T-helper 17 cell (primary cell): Measurements from ENCODE around the gene C11orf91. TPM values are rescaled to one million over a fixed set of nuclear protein-coding genes. Genes with fewer than 3 reads are reported as not detected.
A peak's percentile ranks its signal among the peaks of the same experiment; 100 is the strongest.

Experiments
- ATAC-seq: fragments of 150-1000 bp; cut with Tn5 transposase; 2 replicates; pipeline ENCODE4 v1.10.0; 2021; ENCODE audit warnings: mild to moderate bottlenecking, moderate library complexity
- DNase-seq, 3 donors: peaks; one replicate each; pipeline versions ENCODE4 v3.0.0 to v3.0.0-alpha.2; 2020 to 2021
- H3K9me3 ChIP-seq: one replicate; pipeline ENCODE4 v1.7.0; 2013; ENCODE audit warnings: low read length, mild to moderate bottlenecking; ENCODE audit not compliant: control insufficient read depth, poor library complexity, severe bottlenecking
- H3K27ac Mint-ChIP-seq: one replicate; pipeline ENCODE4 v1.8.0; 2022; ENCODE audit warnings: mild to moderate bottlenecking, moderate library complexity, mixed read lengths
- H3K27me3 Mint-ChIP-seq: one replicate; pipeline ENCODE4 v1.8.0; 2022; ENCODE audit warnings: mixed read lengths
- H3K36me3 Mint-ChIP-seq: one replicate; pipeline ENCODE4 v1.8.0; 2022; ENCODE audit warnings: low read depth, mixed read lengths
- H3K4me1 Mint-ChIP-seq: one replicate; pipeline ENCODE4 v1.8.0; 2022; ENCODE audit warnings: mild to moderate bottlenecking, mixed read lengths
- H3K4me3 Mint-ChIP-seq: one replicate; pipeline ENCODE4 v1.8.0; 2022; ENCODE audit warnings: mild to moderate bottlenecking, moderate library complexity, mixed read lengths
- total RNA-seq, 4 donors: library from RNA in 2 of 4; stranded (reverse) in 2 of 4; gene quantifications; one replicate each; pipeline ENCODE4 v1.2.3 and lab custom pipeline; 2022 to 2026

Gene C11orf91
- total RNA-seq, result not detected
- 0.12 to 0.23 reads per million in 2 donors for total RNA-seq (lab: John Stamatoyannopoulos, UW)

- H3K9me3 ChIP-seq, result no peaks in the 10 kb centered on the region
- DNase-seq (peak; percentile 95 to 98 (median 95)), ATAC-seq (peak; percentile 96)
- H3K4me3 Mint-ChIP-seq, result peak within 1 kb of the TSS; percentile 90
- peaks cover 19% of the 10 kb centered on the region for H3K27me3 Mint-ChIP-seq
- peak within 1 kb of the TSS; percentile 45 for H3K27ac Mint-ChIP-seq
- peaks cover 6% of the 10 kb centered on the region for H3K36me3 Mint-ChIP-seq
- H3K4me1 Mint-ChIP-seq, result peaks cover 29% of the 10 kb centered on the region
Observed at GRCh38 chr11:33700502-33701271, at the start of gene C11orf91. C11orf91 (minus strand) TSS chr11:33700826; CDS start chr11:33700740, 86 bp downstream.

- Mint-ChIP-seq H3K36me3 (peaks cover 2% of the 10 kb centered on the region), H3K4me1 (peaks cover 3% of the 10 kb centered on the region), H3K27ac (no peak overlapping the region), H3K27me3 (no peaks in the 10 kb centered on the region), H3K4me3 (no peak overlapping the region)
- DNase-seq (no peak), ATAC-seq (no peak)
- no peaks in the 10 kb centered on the region for H3K9me3 ChIP-seq
Observed at GRCh38 chr11:33747979-33748378, 47.4 kb upstream of the C11orf91 start.

DNA sequence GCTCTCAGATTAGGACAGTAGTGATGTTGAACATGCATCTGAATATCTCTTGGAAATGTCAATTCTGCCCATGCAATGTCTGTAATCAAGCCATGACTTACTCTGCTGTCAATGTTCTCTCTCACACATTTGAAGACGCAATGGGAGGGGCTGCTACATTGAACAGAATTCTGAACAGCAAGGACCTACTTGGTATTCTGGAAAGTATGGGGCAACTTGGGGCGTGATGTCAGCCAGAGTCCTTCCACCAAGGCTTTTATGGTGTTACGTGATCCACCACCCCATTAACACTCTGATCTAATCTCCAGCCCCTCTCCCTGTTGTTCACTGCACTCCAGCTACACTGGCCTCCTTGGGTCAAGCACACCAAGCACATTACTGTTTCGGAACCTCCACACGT lies 42.7 kb upstream of the C11orf91 start:
- ATAC-seq (no peak), DNase-seq (no peak)
- no peaks in the 10 kb centered on the region for H3K9me3 ChIP-seq
- Mint-ChIP-seq H3K36me3 (peaks cover 4% of the 10 kb centered on the region), H3K4me3 (no peak overlapping the region), H3K27ac (peak overlapping the region; percentile 14), H3K4me1 (peaks cover 10% of the 10 kb centered on the region), H3K27me3 (no peaks in the 10 kb centered on the region)

GRCh38 chr11:33742249-33742851 lies 41.7 kb upstream of the C11orf91 start:
- peak; percentile 72 for ATAC-seq
- Mint-ChIP-seq H3K4me1 (peaks cover 13% of the 10 kb centered on the region), H3K27me3 (no peaks in the 10 kb centered on the region), H3K27ac (peak overlapping the region; percentile 14), H3K36me3 (peaks cover 4% of the 10 kb centered on the region), H3K4me3 (no peak overlapping the region)
- DNase-seq, result no peak
- no peaks in the 10 kb centered on the region for H3K9me3 ChIP-seq

- Mint-ChIP-seq H3K4me1 (peaks cover 16% of the 10 kb centered on the region), H3K27ac (no peak overlapping the region), H3K27me3 (no peaks in the 10 kb centered on the region), H3K4me3 (no peak overlapping the region), H3K36me3 (peaks cover 4% of the 10 kb centered on the region)
- ATAC-seq (no peak), DNase-seq (no peak)
- no peaks in the 10 kb centered on the region for H3K9me3 ChIP-seq
Observed at GRCh38 chr11:33741806-33742205, 41.2 kb upstream of the C11orf91 start.

- no peaks in the 10 kb centered on the region for H3K9me3 ChIP-seq
- DNase-seq (no peak), ATAC-seq (no peak)
- H3K27ac Mint-ChIP-seq, result peak overlapping the region; percentile 92
- H3K36me3 Mint-ChIP-seq, result peaks cover 2% of the 10 kb centered on the region
- peaks cover 35% of the 10 kb centered on the region for H3K4me1 Mint-ChIP-seq
- H3K4me3 Mint-ChIP-seq, result peak overlapping the region; percentile 91
- no peaks in the 10 kb centered on the region for H3K27me3 Mint-ChIP-seq
Observed at GRCh38 chr11:33737362-33737821, 36.8 kb upstream of the C11orf91 start.

DNA sequence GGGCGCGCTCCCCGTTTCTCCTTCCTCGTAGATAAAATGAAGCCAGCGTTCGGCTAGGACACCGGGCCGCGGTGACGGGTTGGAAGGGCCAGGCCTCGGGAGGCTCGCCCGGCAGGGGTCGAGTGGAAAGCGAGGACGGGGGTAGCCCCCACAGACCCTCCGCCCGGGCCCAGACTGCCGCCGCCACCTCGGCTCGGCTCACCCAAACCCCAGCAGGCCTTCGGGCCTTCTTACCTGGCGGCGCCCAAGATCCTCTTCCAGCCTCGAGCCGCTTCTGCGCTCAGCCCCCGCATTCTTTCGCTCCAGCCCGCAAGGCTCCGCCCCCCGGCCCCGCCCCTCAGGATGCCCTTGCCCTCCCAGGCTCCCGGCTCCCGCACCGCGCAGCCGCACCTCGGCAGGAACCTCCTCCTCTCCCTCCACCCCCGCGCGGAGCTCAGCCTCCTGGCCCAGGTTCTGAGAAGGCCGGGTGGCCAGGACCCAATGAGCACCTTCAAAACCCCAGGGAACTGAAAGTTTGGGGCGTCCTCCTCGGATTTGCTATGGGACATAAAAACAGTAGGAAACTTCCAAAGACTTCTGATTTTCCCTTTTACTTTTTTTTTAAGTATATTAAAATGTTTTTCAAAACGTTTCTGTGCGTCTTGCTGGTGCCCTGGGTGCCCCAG lies 35.7 kb upstream of the C11orf91 start, which contains the start of gene CD59:
Gene CD59, minus strand, starts transcription at position 276 of the 665 bp plus-strand sequence. CDS start 13,978 bp downstream, outside the sequence.
- DNase-seq, result peak; percentile 76 to 92 (median 88)
- H3K27ac Mint-ChIP-seq, result peak within 1 kb of the TSS; percentile 92
- H3K4me1 Mint-ChIP-seq, result peaks cover 38% of the 10 kb centered on the region
- ATAC-seq, result peak; percentile 79
- no peaks in the 10 kb centered on the region for H3K36me3 Mint-ChIP-seq
- H3K27me3 Mint-ChIP-seq, result no peaks in the 10 kb centered on the region
- H3K9me3 ChIP-seq, result no peaks in the 10 kb centered on the region
- H3K4me3 Mint-ChIP-seq, result peak within 1 kb of the TSS; percentile 91

DNA sequence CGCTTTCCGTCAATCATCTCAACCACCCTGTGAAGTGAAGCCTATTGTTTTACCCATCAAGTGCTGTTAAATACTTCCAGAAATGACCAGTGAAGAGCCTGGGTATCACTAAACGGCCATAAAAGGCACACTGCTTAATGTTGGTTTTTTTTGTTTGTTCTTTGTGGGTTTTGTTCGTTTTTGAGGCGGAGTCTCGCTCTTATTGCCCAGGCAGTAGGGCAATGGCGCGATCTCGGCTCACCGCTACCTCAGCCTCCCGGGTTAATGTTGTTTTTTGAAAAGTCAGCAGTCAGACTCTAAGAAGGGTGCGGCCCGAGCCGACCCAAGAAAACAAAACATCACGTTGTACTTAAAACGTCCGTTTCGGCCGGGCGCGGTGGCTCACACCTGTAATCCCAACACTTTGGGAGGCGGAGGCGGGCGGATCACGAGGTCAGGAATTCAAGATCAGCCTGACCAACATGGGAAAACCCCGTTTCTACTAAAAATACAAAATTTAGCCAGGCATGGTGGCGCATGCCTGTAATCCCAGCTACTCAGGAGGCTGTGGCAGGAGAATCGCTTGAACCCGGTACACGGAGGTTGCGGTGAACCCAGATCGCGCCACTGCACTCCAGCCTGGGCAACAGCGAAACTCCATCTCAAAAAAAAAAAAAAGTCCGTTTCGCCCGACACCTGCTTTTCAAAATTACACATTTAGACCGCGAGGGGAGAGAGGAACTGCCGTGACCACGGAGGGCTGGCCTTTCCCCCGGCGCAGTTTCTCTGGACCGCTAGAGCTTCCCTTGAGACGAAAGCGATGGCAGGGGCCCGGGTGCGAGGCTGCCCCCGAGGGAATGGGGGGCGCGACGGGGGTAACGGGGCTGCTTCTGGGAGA lies 34.9 kb upstream of the C11orf91 start:
- Mint-ChIP-seq H3K27me3 (no peaks in the 10 kb centered on the region), H3K36me3 (no peaks in the 10 kb centered on the region), H3K4me1 (peaks cover 40% of the 10 kb centered on the region), H3K4me3 (peak overlapping the region; percentile 91), H3K27ac (peak overlapping the region; percentile 92)
- H3K9me3 ChIP-seq, result no peaks in the 10 kb centered on the region
- peak; percentile 18 to 26 (median 25) for DNase-seq
- ATAC-seq, result peak; percentile 65

GRCh38 chr11:33734441-33735270 lies 34.0 kb upstream of the C11orf91 start:
- no peak for ATAC-seq
- no peaks in the 10 kb centered on the region for H3K9me3 ChIP-seq
- Mint-ChIP-seq H3K4me1 (peaks cover 40% of the 10 kb centered on the region), H3K27ac (peak overlapping the region; percentile 92), H3K27me3 (no peaks in the 10 kb centered on the region), H3K36me3 (no peaks in the 10 kb centered on the region), H3K4me3 (peak overlapping the region; percentile 91)
- no peak for DNase-seq

DNA sequence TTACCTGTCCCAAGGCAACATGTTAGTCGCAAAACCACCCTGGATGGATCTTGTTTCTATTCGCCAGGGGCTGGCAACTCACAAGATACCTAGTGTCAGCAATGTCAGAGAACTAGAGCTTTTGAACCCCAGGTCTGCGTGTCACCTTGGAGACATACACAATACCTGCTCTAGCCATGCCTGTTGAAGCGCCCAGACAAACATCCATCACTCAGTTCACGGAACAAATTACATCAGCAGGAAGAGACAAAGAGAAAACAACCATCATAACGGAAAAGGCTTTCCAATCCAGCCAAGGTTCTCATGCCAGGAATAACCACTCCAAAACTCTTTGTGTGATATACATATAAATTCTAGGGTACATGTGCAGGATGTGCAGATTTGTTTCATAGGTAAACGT lies 33.4 kb upstream of the C11orf91 start:
- ATAC-seq, result no peak
- Mint-ChIP-seq H3K36me3 (no peaks in the 10 kb centered on the region), H3K27ac (peak overlapping the region; percentile 92), H3K4me1 (peaks cover 40% of the 10 kb centered on the region), H3K4me3 (peak overlapping the region; percentile 91), H3K27me3 (no peaks in the 10 kb centered on the region)
- H3K9me3 ChIP-seq, result no peaks in the 10 kb centered on the region
- DNase-seq, result no peak

DNA sequence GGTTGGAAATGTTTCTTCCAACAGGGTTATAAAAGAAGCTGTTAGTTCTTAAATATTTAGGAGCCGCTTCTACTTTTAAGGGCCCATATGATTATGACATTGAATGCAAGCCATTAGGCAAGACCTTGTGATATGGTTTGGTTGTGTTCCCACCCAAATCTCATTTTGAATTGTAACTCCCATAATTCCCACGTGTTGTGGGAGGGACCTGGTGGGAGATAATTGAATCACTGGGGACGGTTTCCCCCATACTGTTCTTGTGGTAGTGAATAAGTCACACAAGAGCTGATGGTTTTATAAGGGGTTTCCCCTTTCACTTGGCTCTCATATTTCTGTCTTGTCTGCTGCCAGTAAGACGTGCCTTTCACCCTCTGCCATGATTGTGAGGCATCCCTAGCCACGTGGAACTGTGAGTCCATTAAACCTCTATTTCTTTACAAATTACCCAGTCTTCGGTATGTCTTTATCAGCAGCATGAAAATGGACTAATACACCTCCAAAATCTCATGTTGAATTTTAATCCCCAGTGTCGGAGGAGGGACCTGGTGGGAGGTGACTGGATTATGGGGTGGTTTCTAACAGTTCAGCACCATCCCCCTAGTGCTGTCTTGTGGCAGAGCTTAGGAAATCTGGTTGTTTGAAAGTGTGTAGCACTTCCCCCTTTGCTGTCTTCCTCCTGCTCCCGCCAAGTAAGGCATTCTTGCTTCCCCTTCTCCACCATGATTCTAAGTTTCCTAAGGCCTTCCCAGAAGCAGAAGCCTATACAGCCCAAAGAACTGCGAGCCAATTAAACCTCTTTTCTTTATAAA lies 31.3 kb upstream of the C11orf91 start:
- DNase-seq, result no peak
- Mint-ChIP-seq H3K4me3 (no peak overlapping the region), H3K27me3 (no peaks in the 10 kb centered on the region), H3K4me1 (peaks cover 38% of the 10 kb centered on the region), H3K27ac (peak overlapping the region; percentile 61), H3K36me3 (no peaks in the 10 kb centered on the region)
- H3K9me3 ChIP-seq, result no peaks in the 10 kb centered on the region
- no peak for ATAC-seq
